GM21381 (cell line): ENCODE results near the gene ALG12.
"Not testable (repeated sequence)": the region's sequence is repeated elsewhere in the genome, so short reads cannot be mapped to it uniquely, and the experiment has no call there.

Experiments
- ATAC-seq: cut with Tn5 transposase; IDR thresholded peaks from one replicate; pipeline ENCODE4 v1.9.1; 2021; ENCODE audit warnings: mild to moderate bottlenecking, moderate library complexity; ENCODE audit not compliant: unreplicated experiment

Gene ALG12

GRCh38 chr22:49946612-49947295 lies 28.5 kb upstream of the ALG12 start:
- no peak for ATAC-seq

- ATAC-seq = not testable (repeated sequence)
Observed at GRCh38 chr22:49945042-49945794, 27.0 kb upstream of the ALG12 start.

GRCh38 chr22:49944399-49944891 lies 26.2 kb upstream of the ALG12 start:
- no peak for ATAC-seq

GRCh38 chr22:49943771-49944398 lies 25.6 kb upstream of the ALG12 start:
- ATAC-seq = no peak

- ATAC-seq = no peak
Observed at GRCh38 chr22:49943405-49943765, 25.1 kb upstream of the ALG12 start.

GRCh38 chr22:49942565-49943404 lies 24.5 kb upstream of the ALG12 start:
- no peak for ATAC-seq

GRCh38 chr22:49941507-49942316 lies 23.5 kb upstream of the ALG12 start:
- no peak for ATAC-seq

GRCh38 chr22:49938565-49939136 lies 20.4 kb upstream of the ALG12 start:
- ATAC-seq = no peak

GRCh38 chr22:49937758-49938564 lies 19.7 kb upstream of the ALG12 start:
- ATAC-seq = no peak

GRCh38 chr22:49936973-49937757 lies 18.9 kb upstream of the ALG12 start:
- no peak for ATAC-seq

- ATAC-seq = peak; percentile 64
Observed at GRCh38 chr22:49936018-49936972, 18.1 kb upstream of the ALG12 start.

GRCh38 chr22:49935561-49935960 lies 17.3 kb upstream of the ALG12 start:
- no peak for ATAC-seq

- no peak for ATAC-seq
Observed at GRCh38 chr22:49934891-49935557, 16.8 kb upstream of the ALG12 start.

GRCh38 chr22:49934160-49934890 lies 16.1 kb upstream of the ALG12 start:
- ATAC-seq = no peak

- no peak for ATAC-seq
Observed at GRCh38 chr22:49933236-49934159, 15.3 kb upstream of the ALG12 start.
